PC-9 (cell line): ENCODE results near the gene SCGB1C1. TPM values are rescaled to one million over a fixed set of nuclear protein-coding genes. Genes with fewer than 3 reads are reported as not detected.

ENCODE experiments used
- BruUV-seq: library from RNA; stranded (reverse); fragments of 400-500 nt; replicated peaks from 2 replicates; lab custom pipeline; 2021; lab: Mats Ljungman, UMichigan
- CTCF ChIA-PET: fragments of 300-600 bp; sonication (Branson Sonifier 250); formaldehyde crosslinking; loops from one replicate; lab custom pipeline; 2022; ENCODE audit warnings: antibody characterized with exemption; lab: Charles Lee
- POLR2A ChIA-PET: fragments of 300-600 bp; sonication (Branson Sonifier 250); formaldehyde crosslinking; loops from one replicate; lab custom pipeline; 2022; ENCODE audit warnings: antibody characterized with exemption; ENCODE audit not compliant: unreplicated experiment; lab: Charles Lee
- DNase-seq, 2 experiments: peaks; one replicate each; pipeline versions ENCODE4 v3.0.0 to v3.0.0-alpha.2; 2015 to 2022; ENCODE audit warnings: mixed read lengths in 1 of 2
- H2AFZ ChIP-seq: fragments of 200-600 bp; sonication (generic); 2 replicates; pipeline ENCODE4 v1.8.1; 2017; ENCODE audit warnings: antibody characterized with exemption
- H3F3A ChIP-seq: fragments of 200-600 bp; sonication (generic); 2 replicates; pipeline ENCODE4 v1.8.1; 2017; ENCODE audit warnings: antibody characterized with exemption, mild to moderate bottlenecking, low read depth; ENCODE audit not compliant: insufficient read depth
- H3K27ac ChIP-seq: fragments of 200-600 bp; sonication (generic); 2 replicates; pipeline ENCODE4 v1.6.1; 2016; ENCODE audit warnings: mixed run types
- H3K27me3 ChIP-seq: fragments of 200-600 bp; sonication (generic); 2 replicates; pipeline ENCODE4 v1.6.1; 2016; ENCODE audit warnings: low read depth, mixed run types; ENCODE audit not compliant: insufficient read depth
- H3K36me3 ChIP-seq: fragments of 200-600 bp; sonication (generic); 2 replicates; pipeline ENCODE4 v1.6.1; 2016; ENCODE audit warnings: low read depth, mixed run types
- H3K4me1 ChIP-seq: fragments of 200-600 bp; sonication (generic); replicated peaks from 2 replicates; pipeline ENCODE4 v1.6.1; 2016; ENCODE audit warnings: mixed run types; ENCODE audit not compliant: insufficient read depth
- H3K4me2 ChIP-seq: fragments of 200-600 bp; sonication (generic); 2 replicates; pipeline ENCODE4 v1.6.1; 2017; ENCODE audit warnings: mixed run types
- H3K4me3 ChIP-seq: fragments of 200-600 bp; sonication (generic); 2 replicates; pipeline ENCODE4 v1.6.1; 2016; ENCODE audit warnings: mixed run types
- H3K79me2 ChIP-seq: fragments of 200-600 bp; sonication (generic); 2 replicates; pipeline ENCODE4 v1.6.1; 2017; ENCODE audit warnings: low read depth, mixed run types
- H3K9me2 ChIP-seq: fragments of 200-600 bp; sonication (generic); 2 replicates; pipeline ENCODE4 v1.8.1; 2017; ENCODE audit warnings: mild to moderate bottlenecking; ENCODE audit not compliant: insufficient read depth
- H3K9me3 ChIP-seq: fragments of 200-600 bp; sonication (generic); 2 replicates; pipeline ENCODE4 v1.8.1; 2016; ENCODE audit warnings: low read depth; ENCODE audit not compliant: insufficient read depth
- H4K20me1 ChIP-seq: fragments of 200-600 bp; sonication (generic); 2 replicates; pipeline ENCODE4 v1.8.1; 2017; ENCODE audit not compliant: insufficient read depth
- EZH2 ChIP-seq: fragments of 200-600 bp; sonication (generic); IDR thresholded peaks from 2 replicates; pipeline ENCODE4 v1.8.0; 2017; ENCODE audit warnings: antibody characterized with exemption, low read depth
- intact Hi-C: fragments of 100-400 bp; cut with micrococcal nuclease; formaldehyde crosslinking; loops from one replicate; pipeline ENCODE4 v1.10.0; 2022; ENCODE audit not compliant: unreplicated experiment
- total RNA-seq: library from RNA; stranded (reverse); gene quantifications from 2 replicates; pipeline ENCODE4 v1.2.3, GENCODE V29; 2021
- TF ChIP-seq, protein P1 (sequence below): fragments of 200-600 bp; sonication (generic); conservative IDR thresholded peaks from 2 replicates; pipeline ENCODE4 v1.6.1; 2017; ENCODE audit warnings: mixed run types, antibody characterized with exemption, mild to moderate bottlenecking, moderate library complexity

Gene SCGB1C1
- total RNA-seq, 1 experiment from 2014 or later: not detected

DNA sequence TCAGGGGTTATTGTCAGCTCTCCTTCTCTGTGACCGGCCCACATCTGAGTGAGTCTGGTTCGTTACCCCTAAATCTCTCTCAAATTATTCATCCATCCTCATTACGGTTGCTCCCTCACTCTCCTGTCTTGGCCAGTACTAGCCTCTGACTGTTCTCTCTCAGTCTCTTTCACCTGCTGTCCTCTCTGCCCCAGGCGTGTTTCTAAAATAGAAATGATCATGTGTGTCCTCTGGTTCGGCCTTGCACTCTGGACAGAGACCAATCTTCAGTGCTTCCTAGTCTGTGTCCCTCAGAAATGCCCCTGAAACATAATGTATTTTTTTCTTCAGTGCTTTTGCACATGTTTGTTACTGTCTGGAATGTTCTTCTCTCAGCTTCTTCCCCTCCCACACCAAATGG lies 48.8 kb downstream of the SCGB1C1 start:
- peaks cover 9% of the 10 kb centered on the region for H3K4me1 ChIP-seq
- no peak overlapping the region for H3K4me2 ChIP-seq
- no peaks in the 10 kb centered on the region for H3K9me2 ChIP-seq
- H3K79me2 ChIP-seq: peaks cover 39% of the 10 kb centered on the region
- H3F3A ChIP-seq: peaks cover 7% of the 10 kb centered on the region; the same call in 1 of the 2 replicates
- H3K27ac ChIP-seq: no peak overlapping the region
- BruUV-seq: no TSS peak
- TF ChIP-seq, protein P1, sequence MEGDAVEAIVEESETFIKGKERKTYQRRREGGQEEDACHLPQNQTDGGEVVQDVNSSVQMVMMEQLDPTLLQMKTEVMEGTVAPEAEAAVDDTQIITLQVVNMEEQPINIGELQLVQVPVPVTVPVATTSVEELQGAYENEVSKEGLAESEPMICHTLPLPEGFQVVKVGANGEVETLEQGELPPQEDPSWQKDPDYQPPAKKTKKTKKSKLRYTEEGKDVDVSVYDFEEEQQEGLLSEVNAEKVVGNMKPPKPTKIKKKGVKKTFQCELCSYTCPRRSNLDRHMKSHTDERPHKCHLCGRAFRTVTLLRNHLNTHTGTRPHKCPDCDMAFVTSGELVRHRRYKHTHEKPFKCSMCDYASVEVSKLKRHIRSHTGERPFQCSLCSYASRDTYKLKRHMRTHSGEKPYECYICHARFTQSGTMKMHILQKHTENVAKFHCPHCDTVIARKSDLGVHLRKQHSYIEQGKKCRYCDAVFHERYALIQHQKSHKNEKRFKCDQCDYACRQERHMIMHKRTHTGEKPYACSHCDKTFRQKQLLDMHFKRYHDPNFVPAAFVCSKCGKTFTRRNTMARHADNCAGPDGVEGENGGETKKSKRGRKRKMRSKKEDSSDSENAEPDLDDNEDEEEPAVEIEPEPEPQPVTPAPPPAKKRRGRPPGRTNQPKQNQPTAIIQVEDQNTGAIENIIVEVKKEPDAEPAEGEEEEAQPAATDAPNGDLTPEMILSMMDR: no peak
- no peak for TF ChIP-seq EZH2
- no peak for DNase-seq
- POLR2A ChIA-PET: interaction anchor here (0.7 kb wide), 1 partner anchor 13 kb away, joined by 10 read pairs; no protein-coding TSS in a partner anchor
- H2AFZ ChIP-seq: no peak overlapping the region
- H4K20me1 ChIP-seq: peaks cover 9% of the 10 kb centered on the region; the same call in 1 of the 2 replicates
- H3K36me3 ChIP-seq: peaks cover 3% of the 10 kb centered on the region; the same call in 1 of the 2 replicates
- no peaks in the 10 kb centered on the region for H3K27me3 ChIP-seq
- H3K4me3 ChIP-seq: no peak overlapping the region
- intact Hi-C loops: no loop called here
- CTCF ChIA-PET: no interaction called here
- H3K9me3 ChIP-seq: no peaks in the 10 kb centered on the region

Other genes starting within 250 kb of the SCGB1C1 start
- gene BET1L, start 14.3 kb downstream of the SCGB1C1 start, total RNA-seq: 45.7 and 60.6 TPM in 2 replicates
- gene RIC8A, start 14.6 kb downstream of the SCGB1C1 start, total RNA-seq: 115 and 129 TPM in 2 replicates
- 26.0 and 35.0 TPM in 2 replicates for gene SIRT3, start 43.3 kb downstream of the SCGB1C1 start, total RNA-seq
- 143 and 147 TPM in 2 replicates for gene PSMD13, start 43.9 kb downstream of the SCGB1C1 start, total RNA-seq
- gene NLRP6, start 85.3 kb downstream of the SCGB1C1 start, total RNA-seq: 0.33 TPM in 1 of 2 replicates, not detected in the other
- gene PGGHG, start 96.0 kb downstream of the SCGB1C1 start, total RNA-seq: 68.6 and 76.9 TPM in 2 replicates
- gene IFITM5, start 106.4 kb downstream of the SCGB1C1 start, total RNA-seq: not detected in 2 replicates
- 4.2 and 4.3 TPM in 2 replicates for gene IFITM2, start 114.7 kb downstream of the SCGB1C1 start, total RNA-seq
- gene IFITM1, start 121.0 kb downstream of the SCGB1C1 start, total RNA-seq: 5.1 and 9.5 TPM in 2 replicates
- gene IFITM3, start 127.8 kb downstream of the SCGB1C1 start, total RNA-seq: 136 and 176 TPM in 2 replicates
- gene B4GALNT4, start 176.4 kb downstream of the SCGB1C1 start, total RNA-seq: 4.7 and 6.1 TPM in 2 replicates
- gene PKP3, start 201.1 kb downstream of the SCGB1C1 start, total RNA-seq: 83.7 and 109 TPM in 2 replicates
- gene SIGIRR, start 221.9 kb downstream of the SCGB1C1 start, total RNA-seq: 78.9 and 98.3 TPM in 2 replicates
- 18.1 and 27.6 TPM in 2 replicates for gene ANO9, start 248.9 kb downstream of the SCGB1C1 start, total RNA-seq